ENCODE data around the gene RNASE11. TPM values are rescaled to one million over a fixed set of nuclear protein-coding genes. Genes with fewer than 3 reads are reported as not detected.

Gene RNASE11
- total RNA-seq, 4 donors from 2014 or later: not detected

DNA sequence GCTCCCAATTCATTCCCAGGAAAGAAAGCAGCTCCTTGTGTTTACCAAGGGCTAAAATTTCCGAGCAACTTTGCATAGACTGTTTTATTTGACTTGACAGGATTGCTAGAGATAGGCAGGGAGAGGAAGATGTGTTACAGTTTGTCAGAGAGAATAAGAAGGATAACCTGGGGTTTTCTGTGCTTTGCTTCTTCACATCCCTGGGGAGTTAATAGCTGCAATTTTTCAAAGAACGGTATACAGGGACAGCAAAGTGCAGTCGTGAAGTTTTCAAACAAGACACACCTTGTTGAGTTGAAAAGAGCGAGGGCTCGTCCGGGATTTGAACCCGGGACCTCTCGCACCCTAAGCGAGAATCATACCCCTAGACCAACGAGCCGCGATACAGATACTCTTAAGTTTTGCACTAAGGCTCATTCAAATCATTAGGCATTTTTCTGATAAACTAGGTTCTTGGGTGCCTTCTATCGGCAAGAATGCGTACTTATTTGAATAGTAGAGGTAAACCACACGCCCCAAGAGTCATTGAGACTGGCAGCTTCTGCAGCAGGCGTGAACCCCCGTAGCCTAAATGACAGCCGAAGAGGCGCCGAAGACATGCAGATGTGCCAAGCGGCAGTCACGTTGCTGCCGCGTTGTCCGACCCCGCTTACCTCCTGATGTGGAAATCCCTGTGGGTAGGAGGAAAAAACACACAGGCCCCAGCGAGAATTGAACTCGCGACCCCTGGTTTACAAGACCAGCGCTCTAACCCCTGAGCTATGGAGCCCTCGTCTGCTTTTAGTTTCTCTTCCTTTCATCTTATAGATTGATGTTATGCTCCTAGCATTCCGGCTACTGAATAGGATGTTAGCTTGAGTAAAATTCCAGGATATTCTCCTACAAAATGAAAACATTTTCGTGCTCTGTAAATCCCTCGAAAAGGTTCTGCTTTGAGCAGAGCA lies 25.6 kb upstream of the RNASE11 start:
- intact Hi-C loops (cut with DNase I): loop anchor here (5.0 kb wide), 1 partner anchor 69 kb away; the partner anchor contains the start of gene RNASE4
- Histone ChIP-seq H3K27ac (peak overlapping the region; percentile 30 to 79 (median 61)), H3K9me3 (no peaks in the 10 kb centered on the region), H3K4me1 (no peaks in the 10 kb centered on the region), H3K27me3 (no peaks in the 10 kb centered on the region), H3K36me3 (no peaks in the 10 kb centered on the region), H3K4me3 (replicated peaks in 1 of 3) (peak overlapping the region; percentile 9 to 29 (median 11))
- TF ChIP-seq, protein P1, sequence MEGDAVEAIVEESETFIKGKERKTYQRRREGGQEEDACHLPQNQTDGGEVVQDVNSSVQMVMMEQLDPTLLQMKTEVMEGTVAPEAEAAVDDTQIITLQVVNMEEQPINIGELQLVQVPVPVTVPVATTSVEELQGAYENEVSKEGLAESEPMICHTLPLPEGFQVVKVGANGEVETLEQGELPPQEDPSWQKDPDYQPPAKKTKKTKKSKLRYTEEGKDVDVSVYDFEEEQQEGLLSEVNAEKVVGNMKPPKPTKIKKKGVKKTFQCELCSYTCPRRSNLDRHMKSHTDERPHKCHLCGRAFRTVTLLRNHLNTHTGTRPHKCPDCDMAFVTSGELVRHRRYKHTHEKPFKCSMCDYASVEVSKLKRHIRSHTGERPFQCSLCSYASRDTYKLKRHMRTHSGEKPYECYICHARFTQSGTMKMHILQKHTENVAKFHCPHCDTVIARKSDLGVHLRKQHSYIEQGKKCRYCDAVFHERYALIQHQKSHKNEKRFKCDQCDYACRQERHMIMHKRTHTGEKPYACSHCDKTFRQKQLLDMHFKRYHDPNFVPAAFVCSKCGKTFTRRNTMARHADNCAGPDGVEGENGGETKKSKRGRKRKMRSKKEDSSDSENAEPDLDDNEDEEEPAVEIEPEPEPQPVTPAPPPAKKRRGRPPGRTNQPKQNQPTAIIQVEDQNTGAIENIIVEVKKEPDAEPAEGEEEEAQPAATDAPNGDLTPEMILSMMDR (IDR thresholded peaks at IDR 0.05): peak in 5 of 6 experiments; percentile 53 to 99 (median 90)
- TF ChIP-seq POLR2A (IDR thresholded peaks at IDR 0.05): no peak
- 1% methylated on average over 34 of the region's 34 CpGs for WGBS, 2 donors
- DNase-seq: peak; percentile 80 to 87

DNA sequence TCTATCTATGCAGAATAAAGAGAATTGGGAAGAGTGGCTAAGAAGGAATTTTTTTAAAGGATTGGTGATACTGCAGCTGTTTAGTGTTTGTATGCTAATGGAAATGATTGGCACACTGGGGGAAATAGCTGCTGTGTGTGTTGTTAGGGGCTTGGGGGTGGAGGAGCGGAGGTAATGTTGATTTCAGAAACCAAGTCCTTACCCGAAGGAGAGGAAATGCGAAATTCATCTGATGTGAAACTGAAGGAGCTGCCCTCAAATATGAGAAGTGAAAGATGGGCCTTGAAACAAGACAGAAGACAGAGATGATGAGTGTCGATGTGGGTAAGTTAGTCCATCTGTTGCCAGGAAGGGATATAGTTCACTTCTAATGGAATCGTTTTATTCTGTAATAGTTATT lies 24.6 kb upstream of the RNASE11 start:
- H3K4me1 ChIP-seq: no peaks in the 10 kb centered on the region
- no peaks in the 10 kb centered on the region for H3K9me3 ChIP-seq
- DNase-seq: no peak
- TF ChIP-seq, protein P1 (IDR thresholded peaks at IDR 0.05): no peak
- TF ChIP-seq POLR2A (IDR thresholded peaks at IDR 0.05): no peak
- WGBS, 2 donors: 62 to 68% methylated on average over 5 of the region's 5 CpGs
- no peaks in the 10 kb centered on the region for H3K36me3 ChIP-seq
- H3K27ac ChIP-seq: no peak overlapping the region
- H3K27me3 ChIP-seq: no peaks in the 10 kb centered on the region
- H3K4me3 ChIP-seq (replicated peaks in 1 of 3): no peak overlapping the region
- intact Hi-C loops (cut with DNase I): loop anchor here (5.0 kb wide), 1 partner anchor 70 kb away; the partner anchor contains the start of gene RNASE4

DNA sequence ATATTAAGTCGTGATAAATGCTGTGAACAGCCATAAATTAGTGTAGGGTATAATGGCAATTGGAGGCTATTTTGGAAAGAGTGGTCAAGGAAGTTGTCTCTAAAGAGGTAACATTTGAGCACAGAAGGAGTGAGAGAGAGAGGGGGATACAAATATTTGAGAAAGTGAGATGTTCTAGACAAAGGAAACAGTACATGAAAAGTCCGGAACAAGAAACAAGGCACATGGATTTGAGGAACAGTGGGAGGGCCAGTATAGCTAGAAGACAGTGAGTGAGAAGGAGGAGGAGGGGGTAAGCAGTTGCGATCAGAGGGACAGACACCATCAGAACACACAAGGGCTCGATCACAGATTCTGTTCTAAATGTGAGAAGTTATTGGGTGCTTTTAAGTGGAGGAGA lies 23.5 kb upstream of the RNASE11 start:
- no peak overlapping the region for H3K4me3 ChIP-seq (replicated peaks in 1 of 3)
- no peaks in the 10 kb centered on the region for H3K4me1 ChIP-seq
- TF ChIP-seq POLR2A (IDR thresholded peaks at IDR 0.05): no peak
- TF ChIP-seq, protein P1 (IDR thresholded peaks at IDR 0.05): no peak
- no peaks in the 10 kb centered on the region for H3K9me3 ChIP-seq
- 61 to 67% methylated on average over 4 of the region's 4 CpGs for WGBS, 2 donors
- intact Hi-C loops (cut with DNase I): loop anchor here (5.0 kb wide), 1 partner anchor 71 kb away; the partner anchor contains the start of gene RNASE4
- H3K36me3 ChIP-seq: no peaks in the 10 kb centered on the region
- no peak for DNase-seq
- H3K27ac ChIP-seq: no peak overlapping the region
- no peaks in the 10 kb centered on the region for H3K27me3 ChIP-seq

DNA sequence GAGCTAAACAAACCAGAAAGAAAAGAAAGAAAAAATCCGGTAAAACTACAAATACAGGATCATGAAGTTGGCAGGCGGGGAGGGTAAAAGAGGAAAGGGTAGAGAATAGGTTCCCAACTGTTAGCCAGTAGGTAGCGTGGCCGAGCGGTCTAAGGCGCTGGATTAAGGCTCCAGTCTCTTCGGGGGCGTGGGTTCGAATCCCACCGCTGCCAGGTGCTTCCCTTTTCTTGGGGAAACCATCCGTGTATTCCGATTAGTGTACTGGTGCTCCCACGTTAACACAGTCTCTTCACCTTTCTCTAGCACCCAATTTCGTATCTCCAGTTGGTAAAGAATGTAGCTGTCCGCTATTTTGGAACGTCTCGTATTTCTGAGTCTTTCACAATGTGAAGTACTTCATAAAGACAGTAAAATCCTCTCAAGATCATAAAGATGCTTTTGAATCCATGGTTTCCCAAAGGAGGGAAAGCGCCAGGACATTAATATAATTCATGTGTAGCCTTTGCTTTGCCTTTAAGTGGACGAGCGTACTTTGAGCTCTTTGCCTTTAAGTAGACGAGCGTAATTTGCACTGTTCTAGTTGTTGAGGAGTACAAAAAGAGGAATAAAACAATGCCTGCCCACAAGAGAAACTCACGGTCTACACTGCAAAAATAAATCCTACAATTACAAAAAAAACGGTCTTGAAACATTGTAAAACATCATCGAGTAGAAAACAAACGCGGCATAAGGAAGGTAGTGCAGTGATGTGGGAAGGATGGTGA lies 22.4 kb upstream of the RNASE11 start:
- H3K4me1 ChIP-seq: no peaks in the 10 kb centered on the region
- no peaks in the 10 kb centered on the region for H3K9me3 ChIP-seq
- TF ChIP-seq, protein P1 (IDR thresholded peaks at IDR 0.05): no peak
- H3K27me3 ChIP-seq: no peaks in the 10 kb centered on the region
- peak overlapping the region; percentile 37 to 84 (median 72) for H3K4me3 ChIP-seq (replicated peaks in 1 of 3)
- no peaks in the 10 kb centered on the region for H3K36me3 ChIP-seq
- peak; percentile 83 to 84 for DNase-seq
- intact Hi-C loops (cut with DNase I): loop anchor here (5.0 kb wide), 1 partner anchor 72 kb away; the partner anchor contains the start of gene RNASE4
- peak overlapping the region in 2 of 3 donors; percentile 84 to 88 for H3K27ac ChIP-seq
- 6 to 7% methylated on average over 27 of the region's 27 CpGs for WGBS, 2 donors
